Left colon (tissue), 2 donors: ENCODE data around the gene FANCC. TPM values are rescaled to one million over a fixed set of nuclear protein-coding genes. Genes with fewer than 3 reads are reported as not detected.
A peak's percentile ranks its signal among the peaks of the same experiment; 100 is the strongest.

Source experiments
- ATAC-seq: fragments of 200-7000 bp; cut with Tn5 transposase; one replicate; pipeline ENCODE4 v1.9.1; 2020; ENCODE audit warnings: mild to moderate bottlenecking, moderate library complexity
- DNase-seq, 2 donors: peaks; one replicate each; pipeline ENCODE4 v3.0.0-alpha.2; 2020
- intact Hi-C, 2 donors: fragments of 100-400 bp; cut with DNase I in 1 of 2; cut with micrococcal nuclease in 1 of 2; formaldehyde crosslinking; loops; one replicate each; pipeline versions ENCODE4 v1.11.2 to v1.14.0; 2022; cut with DNase I, micrococcal nuclease
- total RNA-seq, 2 donors: library from RNA; stranded (reverse); fragmentation: NEBNext Ultra II Directional; extraction: Animal tissue kit (Norgen Biotek cat#: 25700); gene quantifications; one replicate each; pipeline ENCODE4 v1.2.1, GENCODE V29; 2021
- donor health status: DM: no; HTN: no; CAD: no.
- donor health status: DM: yes; HTN: yes; CAD: no.

FANCC gene
- total RNA-seq, 2 donors from 2014 or later: 12.7 to 13.8 TPM

DNA sequence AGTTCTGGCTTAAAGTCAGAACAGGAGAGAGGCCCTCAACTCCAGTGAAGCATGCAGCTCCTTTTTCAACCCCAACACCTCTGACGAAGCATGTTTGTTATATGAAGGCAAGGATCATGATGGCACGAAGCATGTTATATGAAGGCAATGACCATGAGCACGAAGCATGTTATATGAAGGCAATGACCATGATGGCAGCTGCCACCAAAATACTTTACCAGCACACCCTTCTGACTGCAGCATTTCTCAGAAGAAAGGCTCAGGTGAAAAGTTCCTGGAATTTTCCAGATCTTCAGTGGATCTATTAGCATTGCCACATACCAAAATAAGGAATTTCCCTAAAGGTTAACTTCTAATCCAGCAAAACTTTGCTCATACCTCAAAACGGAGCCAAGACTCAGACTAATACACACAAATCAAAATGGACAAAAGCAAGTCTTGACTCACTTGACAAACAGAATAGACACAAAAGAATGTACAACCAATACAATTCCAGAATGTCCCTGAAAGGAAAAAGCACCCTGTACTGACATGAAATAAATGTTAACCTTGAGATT is 217.4 kb downstream of the FANCC start:
- no peak for DNase-seq
- intact Hi-C loops: no loop called here
- ATAC-seq: no peak

- peak in 1 of 2 donors; percentile 17 for DNase-seq
- no peak for ATAC-seq
- intact Hi-C loops: no loop called here
Observed at GRCh38 chr9:95099321-95100070, 218.0 kb downstream of the FANCC start.

GRCh38 chr9:95098391-95098921 is 219.1 kb downstream of the FANCC start:
- DNase-seq (peak in 1 of 2 donors; percentile 15), ATAC-seq (no peak)
- intact Hi-C loops: no loop called here

DNA sequence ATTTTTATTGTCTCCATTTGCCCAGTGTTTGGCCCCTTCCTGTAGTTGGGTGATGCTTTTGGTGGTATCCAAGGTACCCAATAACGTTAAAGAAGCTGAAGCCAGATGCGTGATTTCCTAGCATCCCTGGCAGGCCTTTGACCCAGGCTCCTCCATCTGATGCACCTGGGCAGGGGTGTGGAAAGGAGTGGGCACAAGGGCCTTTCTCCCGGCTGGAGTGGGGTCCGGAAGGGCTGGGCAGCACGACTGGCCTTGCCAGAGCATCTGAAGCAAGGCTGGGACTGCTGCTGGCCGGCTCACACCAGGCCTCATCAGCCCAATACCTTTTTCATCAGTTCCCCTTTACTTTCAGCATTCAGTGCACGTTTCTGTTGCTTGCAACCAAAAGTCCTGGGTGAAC is 220.2 kb downstream of the FANCC start:
- intact Hi-C loops: no loop called here
- ATAC-seq (no peak), DNase-seq (peak in 1 of 2 donors; percentile 2)

GRCh38 chr9:95096807-95097206 is 220.7 kb downstream of the FANCC start:
- ATAC-seq: no peak
- intact Hi-C loops: no loop called here
- peak in 1 of 2 donors; percentile 16 for DNase-seq

DNA sequence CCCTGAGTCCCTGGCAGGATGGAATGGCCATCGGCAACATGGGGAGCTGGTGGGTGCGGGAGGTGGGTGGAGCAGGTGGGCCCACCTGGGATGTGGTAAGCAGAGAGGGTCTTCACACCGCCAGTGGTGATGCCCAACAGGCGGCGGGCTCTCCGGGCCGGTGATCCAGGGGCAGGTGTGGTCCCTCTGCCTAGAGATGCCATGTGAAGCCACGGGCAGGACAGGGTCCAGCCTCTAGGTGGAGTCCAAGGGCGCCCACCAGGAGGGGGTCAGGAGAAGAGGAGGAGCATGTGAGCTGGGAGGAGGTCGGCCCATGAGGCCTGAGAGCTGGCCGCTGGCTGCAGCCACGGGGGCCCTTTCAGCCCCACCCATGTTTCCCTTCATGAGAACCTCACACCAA is 221.1 kb downstream of the FANCC start:
- DNase-seq (no peak), ATAC-seq (no peak)
- intact Hi-C loops: no loop called here

GRCh38 chr9:95095641-95096355 is 221.7 kb downstream of the FANCC start:
- DNase-seq (peak in 1 of 2 donors; percentile 12), ATAC-seq (no peak)
- intact Hi-C loops: no loop called here

GRCh38 chr9:95094002-95094401 is 223.5 kb downstream of the FANCC start:
- ATAC-seq: no peak
- intact Hi-C loops: no loop called here
- DNase-seq: no peak

DNA sequence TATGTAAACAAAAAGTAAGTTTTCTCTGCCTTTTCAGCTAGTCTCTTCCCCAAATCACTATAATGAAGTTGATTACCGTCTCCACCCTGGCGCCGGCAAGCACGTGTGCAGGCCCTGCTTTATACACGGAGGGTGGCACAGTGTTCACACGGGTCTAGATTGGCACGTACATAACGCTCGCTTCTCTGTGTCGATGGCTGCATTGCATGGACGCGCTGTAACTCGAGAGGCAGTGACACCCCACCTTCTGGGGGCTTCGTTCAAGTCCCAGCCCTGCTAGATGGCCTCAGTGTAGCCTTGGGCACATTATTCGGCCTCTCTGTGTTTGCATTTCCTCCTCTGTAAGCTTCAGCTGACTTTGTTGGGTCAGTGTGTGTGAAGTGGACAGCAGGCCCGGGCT is 223.9 kb downstream of the FANCC start:
- ATAC-seq: peak; percentile 39
- DNase-seq: peak in 1 of 2 donors; percentile 22
- intact Hi-C loops: no loop called here

DNA sequence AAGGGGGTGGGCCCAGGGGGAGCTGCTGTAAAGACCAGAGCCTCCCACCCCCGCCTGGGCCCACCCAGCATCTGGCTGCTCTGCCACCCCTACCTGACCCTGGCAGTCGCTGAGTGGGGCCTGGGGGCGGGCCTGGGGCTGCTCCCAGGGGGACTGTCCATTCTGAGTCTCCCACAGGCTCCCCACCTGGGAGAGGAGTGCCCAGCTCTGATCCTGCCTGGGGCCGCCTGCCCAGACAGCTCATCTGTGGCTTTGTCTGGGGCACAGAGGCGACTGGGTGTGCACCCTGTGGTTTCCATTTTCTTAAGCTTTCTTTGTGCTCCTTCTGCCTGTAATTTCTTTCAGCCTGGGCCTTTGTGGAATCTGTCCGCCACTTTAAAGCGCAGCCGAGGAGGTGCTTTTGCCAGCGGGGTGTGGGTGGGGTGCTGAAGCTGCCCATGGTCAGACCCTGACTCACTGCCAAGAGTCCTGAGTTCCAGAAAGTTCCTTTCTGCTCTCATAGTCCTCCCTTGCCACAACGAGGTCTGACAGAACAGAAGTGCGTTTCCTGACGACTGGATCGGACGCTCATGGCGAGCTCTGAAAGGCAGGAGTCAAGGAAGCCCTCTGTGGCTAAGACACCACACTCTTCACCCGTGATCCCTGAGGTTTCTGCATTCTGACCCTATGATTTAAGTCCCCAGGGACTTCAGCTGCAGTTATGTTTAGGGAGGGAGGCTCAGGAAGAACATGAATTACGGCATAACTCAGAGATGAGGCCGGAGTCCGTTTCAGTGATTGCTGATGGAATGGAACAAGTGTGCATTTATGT is 225.0 kb downstream of the FANCC start:
- DNase-seq (peak in 1 of 2 donors; percentile 32), ATAC-seq (peak; percentile 72)
- intact Hi-C loops: no loop called here

DNA sequence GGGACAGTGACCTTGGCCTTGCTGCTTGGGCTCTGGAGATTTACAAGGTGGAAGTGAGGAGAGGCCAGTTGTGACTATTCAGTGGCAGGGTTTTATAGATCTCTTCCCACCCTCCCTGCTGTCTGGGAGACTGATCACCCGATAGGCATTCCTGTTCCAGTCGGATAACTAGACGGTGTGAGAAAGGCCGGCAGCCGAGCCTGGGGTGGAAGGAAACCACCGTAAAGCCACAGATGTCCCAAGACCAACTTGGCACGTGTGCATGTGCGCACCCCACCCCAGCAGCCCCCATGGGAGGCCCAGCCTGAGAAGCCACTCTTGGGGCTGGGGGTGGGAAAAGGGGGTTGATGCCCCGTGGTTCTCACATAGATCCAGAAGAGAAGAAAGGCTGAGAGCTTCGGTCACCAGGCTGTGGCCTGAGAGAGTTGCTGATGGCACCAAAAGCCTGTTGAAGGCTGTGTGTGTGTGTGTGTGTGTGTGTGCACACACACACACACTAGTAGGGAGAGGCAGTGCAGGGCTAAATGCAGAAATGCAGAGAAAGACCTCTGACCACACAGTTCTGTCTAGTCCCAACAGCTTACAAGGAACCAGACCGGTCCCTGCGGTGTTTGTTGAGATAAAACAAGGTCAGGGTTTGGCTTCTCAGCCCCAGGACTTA is 225.8 kb downstream of the FANCC start:
- peak in 1 of 2 donors; percentile 23 for DNase-seq
- ATAC-seq: peak; percentile 41
- intact Hi-C loops: no loop called here

- intact Hi-C loops: no loop called here
- DNase-seq (no peak), ATAC-seq (no peak)
Observed at GRCh38 chr9:95090871-95091577, 226.5 kb downstream of the FANCC start.

DNA sequence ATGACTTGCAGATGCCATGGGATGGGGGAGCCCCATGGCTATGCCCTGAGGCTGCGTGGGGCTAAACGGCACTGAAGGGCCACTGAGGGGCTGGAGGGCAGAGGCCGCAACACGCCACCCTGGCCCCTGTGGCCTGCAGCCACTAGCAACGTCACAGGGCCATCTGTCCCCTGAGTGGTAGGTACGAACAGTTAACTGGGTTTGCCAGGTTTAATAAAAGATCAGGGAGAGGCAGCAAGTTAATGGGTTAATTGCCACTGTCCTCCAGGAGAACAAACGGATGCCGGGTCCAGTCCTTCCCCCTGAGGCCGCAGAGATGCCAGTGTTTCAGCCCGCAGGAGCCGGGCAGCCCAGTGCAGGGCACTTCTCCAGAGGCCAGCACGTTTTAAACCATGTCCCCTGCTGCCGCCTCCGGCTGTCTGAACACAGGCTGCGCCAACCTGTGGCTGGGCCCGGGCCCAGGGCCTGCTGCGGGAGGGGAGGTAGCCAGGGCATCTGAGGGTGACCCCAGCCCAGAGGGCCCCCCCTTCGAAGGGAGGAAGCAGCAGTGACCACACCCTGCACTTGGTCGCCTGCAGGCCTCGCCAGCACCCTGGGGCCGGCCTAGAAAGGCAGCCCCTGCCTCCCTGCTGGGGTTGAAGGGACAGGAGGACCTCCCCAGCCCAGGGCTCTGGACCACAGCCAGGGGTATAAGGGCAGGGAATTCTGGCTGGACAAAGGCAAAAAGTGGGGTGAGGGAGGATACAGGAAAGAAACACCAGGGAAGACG is 227.3 kb downstream of the FANCC start:
- DNase-seq (peak; percentile 26 to 40), ATAC-seq (peak; percentile 15)
- intact Hi-C loops: no loop called here

GRCh38 chr9:95089257-95090022 is 228.1 kb downstream of the FANCC start:
- no peak for ATAC-seq
- intact Hi-C loops: no loop called here
- DNase-seq: peak in 1 of 2 donors; percentile 23

GRCh38 chr9:95088421-95089161 is 228.9 kb downstream of the FANCC start:
- intact Hi-C loops: no loop called here
- ATAC-seq (no peak), DNase-seq (no peak)
